GM21576 (cell line): ENCODE results near the gene LCT.
"Not testable (repeated sequence)": the region's sequence is repeated elsewhere in the genome, so short reads cannot be mapped to it uniquely, and the experiment has no call there.

ENCODE experiments used
- ATAC-seq: cut with Tn5 transposase; IDR thresholded peaks from one replicate; pipeline ENCODE4 v1.9.1; 2021; ENCODE audit warnings: mild to moderate bottlenecking, moderate library complexity; ENCODE audit not compliant: unreplicated experiment

Gene LCT

DNA sequence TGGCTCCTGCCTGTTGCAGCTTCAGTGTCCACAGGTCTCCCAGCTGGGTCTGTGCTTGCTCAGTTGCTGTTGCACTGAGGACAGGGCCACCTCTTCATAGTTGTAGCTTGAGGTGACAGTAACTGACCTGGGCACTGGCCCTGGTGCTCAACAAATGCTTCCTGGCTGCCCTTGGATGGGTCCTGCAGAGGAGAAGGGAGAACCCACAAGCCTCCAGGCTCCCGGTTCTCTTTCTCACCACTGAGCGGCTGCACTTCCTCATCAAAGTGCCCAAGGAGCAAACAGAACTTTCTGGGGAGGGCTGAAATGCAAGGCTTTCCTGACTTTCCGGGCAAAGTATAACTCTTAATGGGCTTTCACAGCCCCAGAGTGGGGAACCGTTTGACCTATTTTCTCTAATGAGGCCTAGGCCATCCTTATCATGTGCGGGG lies 38.7 kb downstream of the LCT start:
- ATAC-seq: no peak

DNA sequence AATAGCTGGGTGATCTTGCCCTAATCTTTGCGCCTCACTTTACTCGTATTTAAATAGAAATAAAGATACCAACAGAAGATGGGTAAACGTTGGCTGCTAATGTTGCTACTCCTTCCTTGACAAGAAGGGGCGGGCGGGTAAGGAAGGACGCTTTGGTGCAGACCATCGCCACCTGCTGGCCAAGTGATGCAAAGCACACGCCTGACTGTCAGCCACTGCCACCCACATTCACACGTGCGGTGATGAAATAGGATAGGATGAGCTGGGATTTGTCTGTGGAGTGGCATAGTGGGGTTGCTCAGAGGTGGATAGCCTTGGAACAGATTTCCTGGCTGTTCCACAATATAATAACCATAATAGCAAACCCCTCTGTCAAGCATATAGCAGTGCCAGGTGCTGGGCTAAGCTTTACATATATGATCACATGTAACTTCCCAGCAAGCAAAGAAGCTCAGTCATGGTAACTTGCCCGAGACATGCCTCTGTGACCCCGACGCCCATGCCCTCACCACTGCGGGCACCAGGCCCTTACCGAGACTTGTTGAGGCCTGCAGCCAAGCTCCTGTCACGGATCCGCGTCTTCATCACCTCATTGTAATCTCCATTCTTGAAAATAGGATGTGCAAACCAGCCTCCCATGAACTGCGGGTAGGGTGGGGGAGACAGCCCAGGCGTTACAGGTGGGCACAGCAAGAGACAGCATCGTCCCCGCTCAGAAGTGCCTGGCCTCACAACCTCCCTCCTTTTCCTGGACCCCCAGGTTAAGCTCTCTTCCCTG lies 39.3 kb downstream of the LCT start:
- no peak for ATAC-seq

DNA sequence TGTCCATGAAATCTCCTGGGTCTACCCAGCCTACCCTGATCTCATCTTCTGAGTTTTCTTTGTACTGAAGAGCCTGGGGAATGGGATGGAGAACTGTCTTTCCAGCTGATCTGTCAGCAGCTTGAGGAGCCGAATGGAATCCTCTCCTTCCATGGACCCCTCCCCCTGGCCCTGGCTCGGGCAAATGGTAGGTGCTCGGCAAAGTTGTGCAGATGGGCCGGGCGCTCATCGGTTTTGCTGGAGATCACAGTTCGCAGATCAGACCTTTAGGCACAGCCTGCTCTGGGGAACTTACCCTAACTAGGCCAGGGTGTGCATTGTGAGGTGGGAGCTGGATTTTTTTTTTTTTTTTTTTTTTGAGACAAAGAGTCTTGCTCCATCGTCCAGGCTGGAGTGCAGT lies 40.4 kb downstream of the LCT start:
- ATAC-seq: no peak

DNA sequence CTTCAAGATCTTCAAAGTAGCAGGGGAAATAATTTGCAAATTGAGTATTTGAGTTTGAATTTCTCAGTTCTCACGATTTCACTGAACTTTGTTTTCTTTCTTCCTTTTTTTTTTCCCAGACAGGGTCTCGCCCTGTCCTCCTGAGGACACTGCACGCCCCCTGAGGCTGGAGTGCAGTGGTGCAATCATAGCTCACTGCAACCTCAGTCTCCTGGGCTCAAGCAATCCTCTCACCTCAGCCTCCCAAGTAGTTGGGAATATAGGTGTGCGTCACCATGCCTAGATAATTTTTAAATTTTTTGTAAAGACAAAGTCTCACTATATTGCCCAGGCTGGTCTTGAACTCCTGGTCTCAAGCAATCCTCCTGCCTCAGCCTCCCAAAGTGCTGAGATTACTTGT lies 41.3 kb downstream of the LCT start:
- not testable (repeated sequence) for ATAC-seq

DNA sequence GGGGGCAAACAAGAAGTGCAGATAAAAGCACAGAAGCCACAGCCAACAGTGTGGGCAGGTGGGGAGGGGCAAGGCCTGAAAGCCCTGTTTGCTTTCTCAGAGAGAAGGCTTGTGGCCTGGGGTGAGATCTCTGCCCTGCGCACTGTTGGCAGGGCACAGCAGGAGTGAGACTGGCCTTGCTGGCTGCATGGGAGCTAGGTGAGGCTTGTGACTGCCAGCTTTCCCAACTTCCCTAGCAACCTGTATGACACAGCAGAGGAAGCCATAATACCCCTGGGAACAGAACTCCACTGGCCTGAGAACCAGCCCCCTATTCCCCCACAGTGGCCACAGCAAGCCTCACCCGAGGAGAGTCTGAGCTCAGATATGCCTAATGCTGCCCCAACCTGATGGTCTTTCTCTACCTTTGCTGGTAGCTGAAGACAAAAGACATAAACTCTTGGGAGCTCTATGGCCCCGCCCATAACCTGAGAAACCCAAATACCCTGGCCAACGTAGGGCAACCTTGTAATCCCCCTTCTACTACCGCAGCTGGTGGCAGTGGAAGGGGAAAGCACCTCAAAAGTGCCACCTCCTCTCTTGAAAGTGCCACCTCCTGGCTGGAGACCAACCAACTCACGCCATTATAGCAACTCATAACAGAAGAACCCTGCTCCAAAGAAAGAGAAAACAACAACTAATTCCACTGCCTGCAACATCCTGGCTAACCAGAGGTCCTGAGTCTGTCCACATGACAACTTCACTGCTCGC lies 44.4 kb downstream of the LCT start:
- ATAC-seq: no peak

DNA sequence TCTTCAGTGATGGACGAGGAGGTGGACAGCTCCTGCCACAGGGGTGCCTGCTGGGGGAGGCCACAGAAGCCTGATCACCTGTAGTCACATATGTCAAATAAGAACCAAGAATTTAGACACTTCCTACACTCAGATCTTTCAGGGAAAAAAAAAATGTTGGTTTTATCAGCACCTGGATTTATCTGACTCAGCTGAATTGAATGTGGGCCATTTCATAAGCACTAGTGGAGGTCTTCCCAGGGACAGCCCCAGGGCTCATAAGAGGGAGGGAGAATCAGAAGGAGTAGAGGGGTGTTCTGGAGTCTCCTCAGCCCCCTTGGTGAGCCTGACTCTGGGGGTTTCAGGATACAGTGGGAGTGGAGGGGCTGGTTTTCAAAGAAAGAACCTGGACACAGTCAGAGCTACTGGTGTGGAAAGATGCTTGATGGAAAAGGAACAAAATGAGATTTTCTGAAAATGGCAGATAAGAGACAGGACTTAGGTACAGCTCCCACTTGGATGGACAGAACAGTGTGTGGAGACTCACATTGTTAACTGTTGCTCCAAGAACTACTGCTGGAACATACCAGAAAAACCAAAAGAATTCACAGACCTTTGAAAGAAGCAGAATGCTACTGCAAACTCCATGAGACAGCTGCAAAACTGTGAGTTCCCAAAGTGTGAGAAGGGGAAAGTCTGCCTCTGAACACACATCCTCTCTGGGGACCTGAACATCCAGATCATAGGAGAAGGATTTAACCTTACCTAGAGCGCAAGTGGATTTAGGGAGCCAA lies 45.4 kb downstream of the LCT start:
- no peak for ATAC-seq

DNA sequence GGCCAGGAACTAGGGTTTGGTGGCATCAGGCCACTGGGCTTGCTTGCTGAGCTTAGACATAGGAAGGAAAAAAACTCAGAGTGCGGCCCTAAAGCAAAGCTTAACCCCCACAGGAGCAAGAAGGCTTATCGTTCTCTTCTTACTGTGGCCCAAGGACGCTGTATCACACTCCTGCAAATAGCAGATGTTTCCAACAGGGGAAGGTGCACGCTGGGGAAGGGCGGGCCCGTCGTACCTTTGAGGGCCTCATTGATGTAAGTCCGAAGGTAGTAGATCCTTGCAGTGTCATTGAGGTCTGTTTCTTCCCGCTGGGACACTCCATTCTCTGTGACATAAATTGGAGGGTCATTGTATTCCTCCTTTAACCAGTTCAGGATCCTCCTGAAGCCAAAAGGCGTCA lies 46.6 kb downstream of the LCT start:
- no peak for ATAC-seq

DNA sequence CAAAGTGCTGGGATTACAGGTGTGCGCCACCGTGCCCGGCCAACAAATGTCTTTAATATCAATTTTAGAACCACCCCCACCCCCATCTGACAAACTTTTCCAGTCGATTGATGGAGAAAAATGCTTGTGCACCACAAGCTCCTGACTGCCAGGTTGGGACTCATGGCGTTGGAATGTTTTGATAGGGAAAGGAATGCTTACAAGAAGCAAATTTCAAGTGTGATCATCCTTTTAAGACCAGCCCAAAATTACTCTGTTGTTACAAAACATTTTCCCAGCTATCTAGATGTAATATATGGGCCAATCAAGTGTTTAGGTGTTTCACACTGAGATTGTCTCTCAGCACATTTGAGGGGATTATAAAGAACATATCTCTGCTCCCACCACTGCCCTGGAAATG lies 50.2 kb downstream of the LCT start:
- no peak for ATAC-seq

DNA sequence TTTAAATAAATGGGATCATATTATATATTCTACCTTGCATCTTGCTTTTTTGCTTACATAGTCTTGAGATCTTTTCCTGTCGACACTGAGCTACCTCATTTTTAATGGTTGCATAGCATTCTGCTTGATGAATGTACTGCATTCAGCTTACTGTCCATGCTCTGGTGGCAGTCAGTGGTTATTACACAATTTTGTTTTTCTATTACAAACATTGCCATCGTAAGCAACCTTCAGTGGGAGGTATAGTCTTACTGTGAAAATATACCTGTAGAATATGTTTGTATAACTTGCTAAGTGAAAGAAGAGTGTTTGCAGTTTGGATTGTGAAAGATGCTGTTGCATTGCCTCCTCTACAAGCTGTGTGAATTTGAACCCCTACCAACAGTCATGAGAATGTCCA lies 52.0 kb downstream of the LCT start:
- ATAC-seq: no peak

DNA sequence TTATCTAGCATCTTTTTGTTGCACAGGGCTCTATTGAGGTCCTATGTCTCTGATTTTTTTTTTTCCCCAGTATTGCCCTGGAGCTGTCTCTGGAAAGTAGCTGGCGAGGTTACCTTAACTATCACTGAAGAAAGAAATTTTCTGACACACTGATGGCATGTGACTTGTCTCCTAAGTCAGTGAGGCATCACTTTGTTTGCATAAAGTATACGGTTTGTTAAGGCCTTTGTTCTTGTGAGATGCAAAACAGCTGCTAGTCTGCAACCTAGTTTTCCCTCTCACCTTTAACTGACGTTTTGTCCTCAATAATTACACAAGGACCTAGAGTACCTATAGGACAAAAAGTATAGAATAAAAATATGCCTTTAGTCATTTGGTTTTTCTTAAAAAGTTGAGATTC lies 53.5 kb downstream of the LCT start:
- no peak for ATAC-seq

DNA sequence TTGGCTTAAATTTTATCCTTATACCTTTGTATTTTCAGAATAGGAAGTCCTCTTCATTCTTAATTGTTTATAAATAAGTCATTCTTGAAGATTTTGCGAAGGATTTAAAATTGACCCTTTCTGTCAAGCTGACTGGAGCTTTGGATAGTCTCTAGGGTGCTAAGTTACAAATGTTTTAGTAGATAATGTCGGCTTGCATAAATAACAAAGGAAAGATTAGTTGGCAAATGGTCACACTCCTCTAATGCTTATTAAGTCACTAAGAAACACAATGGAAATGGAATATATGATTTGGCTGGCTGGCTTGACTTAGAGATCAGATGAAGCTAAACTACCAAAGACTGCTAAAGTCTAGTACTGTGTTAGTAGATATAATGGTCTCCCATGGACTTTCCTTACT lies 54.8 kb downstream of the LCT start:
- ATAC-seq: no peak

DNA sequence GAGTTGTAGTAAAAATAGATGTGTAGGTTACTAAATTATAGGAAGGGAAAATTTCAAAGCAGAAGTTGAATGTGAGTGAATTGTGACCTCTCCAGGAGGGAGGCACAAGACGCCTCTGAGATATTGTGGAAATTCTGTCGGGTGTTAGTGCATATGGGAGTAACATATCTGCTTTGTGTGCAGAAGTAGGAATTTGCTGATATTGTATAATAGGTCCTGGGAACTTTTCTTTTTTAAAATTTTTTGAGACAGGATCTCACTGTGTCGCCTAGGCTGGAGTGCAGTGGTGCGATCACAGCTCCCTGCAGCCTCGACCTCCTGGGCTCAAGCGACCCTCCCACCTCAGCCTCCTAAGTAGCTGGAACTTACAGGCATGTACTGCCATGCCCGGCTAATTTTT lies 60.6 kb downstream of the LCT start:
- ATAC-seq: no peak

DNA sequence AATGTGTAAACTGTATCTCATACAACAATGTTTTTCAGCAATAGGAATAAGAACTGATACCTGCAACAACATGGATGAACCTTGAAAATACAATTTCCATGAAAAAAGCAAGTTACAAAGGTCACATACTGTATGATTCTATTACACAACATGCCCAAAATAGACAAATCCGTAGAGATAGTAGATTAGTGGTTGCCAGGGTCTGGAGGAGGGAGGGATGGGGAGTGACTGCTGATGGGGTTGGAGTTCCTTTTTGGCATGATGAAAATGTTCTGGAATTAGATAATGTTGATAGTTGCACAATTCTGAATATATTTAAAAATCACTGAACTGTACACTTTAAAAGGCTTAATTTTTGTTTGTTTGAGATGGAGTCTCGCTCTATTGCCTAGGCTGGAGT lies 61.6 kb downstream of the LCT start:
- no peak for ATAC-seq

DNA sequence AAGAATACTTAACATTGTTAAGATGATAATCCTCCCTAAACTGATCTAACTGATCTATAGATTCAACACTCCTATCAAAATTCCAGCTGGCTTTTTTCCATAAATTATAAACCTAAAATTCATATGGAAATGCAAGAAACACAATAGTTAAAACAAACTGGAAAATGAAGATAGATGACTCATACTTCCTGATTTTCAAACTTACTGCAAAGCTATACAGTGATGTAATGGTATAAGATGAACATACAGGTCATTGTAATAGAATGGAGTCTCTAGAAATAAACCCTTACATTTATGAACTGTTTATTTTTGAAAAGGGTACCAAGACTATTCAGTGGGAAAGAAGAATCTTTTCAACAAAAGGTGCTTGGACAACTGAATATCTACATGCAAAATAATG lies 63.1 kb downstream of the LCT start:
- ATAC-seq: no peak

DNA sequence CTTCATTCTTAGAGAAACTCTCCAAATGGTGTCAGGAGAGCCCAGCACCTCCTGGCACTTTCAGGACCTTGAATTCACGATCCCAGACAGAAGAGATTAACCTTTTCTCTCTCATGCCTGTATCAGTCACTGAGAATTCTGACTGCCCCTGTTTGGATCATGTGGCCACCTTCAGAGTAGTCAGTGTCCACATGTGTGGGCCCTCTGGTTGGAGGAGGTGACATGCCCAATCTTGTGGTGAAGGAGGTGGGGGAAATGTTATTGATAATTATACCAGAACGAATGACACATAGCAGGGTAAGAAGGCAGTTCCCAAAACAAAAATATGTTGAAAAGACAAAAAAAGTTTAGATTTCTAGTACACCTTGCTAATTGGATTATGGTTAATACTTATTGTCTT lies 63.7 kb downstream of the LCT start:
- ATAC-seq: no peak

DNA sequence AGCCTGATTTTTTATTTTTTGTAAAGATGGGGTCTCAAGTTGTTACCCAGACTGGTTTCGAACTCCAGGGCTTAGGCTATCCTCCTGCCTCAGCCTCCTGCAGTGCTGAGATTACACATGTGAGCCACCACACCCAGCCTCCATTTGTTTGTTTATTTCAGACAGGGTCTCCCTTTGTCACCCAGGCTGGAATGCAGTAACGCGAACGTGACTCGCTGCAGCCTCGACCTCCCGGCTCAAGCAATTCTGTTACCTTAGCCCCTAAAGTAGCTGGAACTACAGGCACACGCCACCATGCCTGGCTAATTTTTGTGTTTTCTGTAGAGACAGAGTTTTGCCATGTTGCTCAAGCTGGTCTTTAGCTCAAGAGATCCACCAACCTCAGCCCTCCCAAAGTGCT lies 68.1 kb downstream of the LCT start:
- no peak for ATAC-seq

DNA sequence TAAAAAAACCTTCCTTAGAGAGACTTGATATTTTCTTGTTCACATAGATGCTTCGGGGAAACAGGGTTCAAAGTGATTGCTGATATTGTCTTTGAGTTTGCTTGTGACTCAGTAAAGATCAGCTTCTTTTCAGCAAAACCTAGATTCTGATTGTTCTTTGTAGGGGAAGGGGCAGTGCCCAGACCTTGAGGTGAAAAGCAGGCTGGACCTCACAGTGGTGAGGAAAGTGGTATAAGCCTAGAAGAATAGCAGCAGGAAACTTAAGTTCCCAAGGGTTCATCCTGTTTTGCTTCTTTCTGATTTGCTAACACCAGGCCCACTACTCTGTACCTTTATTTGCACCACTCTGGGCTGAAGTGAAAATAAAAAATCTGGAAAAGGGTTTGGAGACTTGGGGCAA lies 74.5 kb downstream of the LCT start:
- no peak for ATAC-seq

DNA sequence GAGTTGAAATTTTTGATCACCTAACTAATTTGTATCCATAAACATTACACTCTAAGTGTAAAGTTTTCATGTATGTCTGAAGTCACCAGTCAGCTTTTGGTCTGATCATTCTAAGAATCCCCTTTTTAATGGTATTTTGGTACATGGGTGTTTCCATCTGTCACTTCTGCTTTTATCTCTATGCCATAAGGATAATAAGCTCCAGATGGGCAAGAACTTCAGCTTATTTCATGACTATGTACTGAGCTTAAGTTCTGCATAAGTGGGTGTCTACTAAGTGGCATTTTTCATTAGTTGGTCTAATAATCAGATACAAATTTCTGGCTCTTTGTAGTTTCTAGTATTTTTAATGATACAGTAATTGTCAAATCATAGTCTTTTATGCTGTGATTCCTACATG lies 75.0 kb downstream of the LCT start:
- no peak for ATAC-seq

DNA sequence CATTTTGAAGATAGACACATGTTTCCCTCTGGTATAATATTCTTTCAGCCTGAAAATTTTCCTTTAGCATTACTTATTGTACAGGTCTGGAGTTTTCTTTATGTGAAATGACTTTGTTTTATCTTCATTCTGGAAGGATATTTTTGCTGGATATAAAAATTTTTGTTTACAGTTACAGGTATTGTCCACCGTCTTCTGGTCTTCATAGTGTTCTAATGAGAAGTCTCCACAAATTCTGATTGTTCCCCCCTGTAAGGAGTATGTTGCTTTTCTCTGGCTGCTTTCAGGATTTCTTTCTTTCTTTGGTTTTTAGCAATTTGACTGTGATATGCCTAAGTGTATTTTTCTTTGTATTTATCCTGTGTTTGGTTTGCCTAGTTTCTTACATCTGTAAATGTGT lies 80.3 kb downstream of the LCT start:
- ATAC-seq: no peak

DNA sequence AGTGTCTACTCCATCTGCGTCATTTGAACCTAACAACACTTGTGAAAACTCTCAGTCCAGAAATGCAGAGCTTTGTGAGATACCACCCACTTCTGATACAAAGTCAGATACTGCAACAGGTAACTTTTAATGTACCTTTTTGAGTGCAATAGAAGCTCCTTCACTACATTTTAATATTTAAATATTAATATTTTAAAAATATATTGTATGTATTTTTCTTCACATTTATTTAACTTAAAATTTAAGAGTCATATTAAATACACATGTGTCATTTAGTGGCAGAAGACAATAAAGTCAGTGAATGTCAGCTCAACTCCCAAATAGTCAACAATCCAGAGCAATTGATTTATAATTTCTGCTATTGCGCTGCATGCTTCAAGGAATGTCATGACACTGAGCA lies 81.4 kb downstream of the LCT start:
- no peak for ATAC-seq

DNA sequence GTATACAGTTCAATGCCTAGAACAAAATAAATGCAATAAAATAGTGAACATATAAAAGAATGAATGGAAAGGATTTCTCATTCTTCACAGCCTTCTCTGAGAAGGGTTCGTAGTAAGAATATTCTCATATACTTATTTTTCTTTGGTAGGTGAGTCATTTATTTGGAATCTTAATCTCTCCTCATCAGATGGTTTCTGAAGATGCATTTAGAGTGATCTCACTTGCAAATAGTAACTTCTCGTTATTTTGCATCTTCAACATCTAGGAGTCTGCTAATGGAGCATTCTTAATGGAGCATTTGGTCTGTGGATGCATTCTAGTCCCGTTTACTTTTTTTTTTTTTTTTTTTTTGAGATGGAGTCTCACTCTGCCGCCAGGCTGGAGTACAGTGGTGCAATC lies 91.4 kb downstream of the LCT start:
- no peak for ATAC-seq

DNA sequence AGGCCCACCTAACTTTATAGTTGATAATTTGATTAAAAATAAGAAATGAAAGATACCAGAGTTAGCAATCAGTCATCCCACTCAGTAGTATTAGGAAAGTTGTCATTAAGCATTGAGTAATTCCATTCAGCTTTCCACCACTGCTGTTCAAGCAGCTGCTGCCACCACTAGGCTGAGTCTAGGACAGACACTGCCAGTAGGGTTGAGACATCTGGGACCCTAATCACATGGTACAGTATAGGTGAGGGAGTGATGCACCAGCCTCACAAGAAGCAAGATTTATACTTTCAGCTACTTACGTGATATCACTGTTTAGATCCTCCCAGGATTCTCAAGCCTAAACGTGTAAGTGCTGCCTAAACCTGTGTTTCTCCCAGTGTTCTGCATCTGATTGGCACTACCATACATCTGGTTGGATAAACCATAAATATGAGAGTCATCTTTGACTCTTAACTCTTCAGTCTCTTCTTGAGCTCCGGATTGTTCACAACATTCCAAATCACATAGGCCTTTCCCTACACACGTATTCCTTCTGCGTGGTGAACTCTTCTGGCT lies 92.1 kb downstream of the LCT start:
- no peak for ATAC-seq
